OCI-LY3 (cell line): ENCODE measurements around the gene HOXB6.

Source experiments
- H2AFZ ChIP-seq: fragments of 200-600, 300-600 bp; shearing (Covaris generic); 2 replicates; pipeline ENCODE4 v1.6.0; 2014; ENCODE audit warnings: antibody characterized with exemption, low read depth, low read length
- H3K27ac ChIP-seq: fragments of 200-600, 300-600 bp; sonication (generic); 2 replicates; pipeline ENCODE4 v1.5.1; 2014; ENCODE audit warnings: mild to moderate bottlenecking, low read length, moderate library complexity, mixed read lengths
- H3K27me3 ChIP-seq: fragments of 200-600, 300-600 bp; sonication (generic); 2 replicates; pipeline ENCODE4 v1.6.1; 2014; ENCODE audit warnings: low read depth, low read length, mixed read lengths
- H3K36me3 ChIP-seq: fragments of 200-600, 300-600 bp; sonication (generic); replicated peaks from 2 replicates; pipeline ENCODE3; 2014; ENCODE audit warnings: low read depth, low read length, mixed read lengths
- H3K4me1 ChIP-seq: fragments of 300-600, 200-600 bp; sonication (generic); 2 replicates; pipeline ENCODE4 v1.6.1; 2014; ENCODE audit warnings: low read length, mixed read lengths
- H3K4me2 ChIP-seq: fragments of 200-600, 300-600 bp; sonication (generic); 2 replicates; pipeline ENCODE4 v1.6.1; 2014; ENCODE audit warnings: low read length, mixed read lengths
- H3K4me3 ChIP-seq: fragments of 300-600, 200-600 bp; sonication (generic); 2 replicates; pipeline ENCODE4 v1.5.1; 2014; ENCODE audit warnings: antibody characterized with exemption, mild to moderate bottlenecking, low read length, moderate library complexity
- H3K79me2 ChIP-seq: fragments of 300-600, 200-600 bp; shearing (Covaris generic); 2 replicates; pipeline ENCODE4 v1.6.1; 2014; ENCODE audit warnings: mild to moderate bottlenecking, low read length, mixed read lengths
- H3K9ac ChIP-seq: fragments of 300-600, 200-600 bp; shearing (Covaris generic); 2 replicates; pipeline ENCODE4 v1.6.0; 2014; ENCODE audit warnings: mild to moderate bottlenecking, low read length, moderate library complexity
- H3K9me3 ChIP-seq: fragments of 200-600, 300-600 bp; shearing (Covaris generic); 2 replicates; pipeline ENCODE4 v1.6.1; 2014; ENCODE audit warnings: low read length, mixed read lengths; ENCODE audit not compliant: insufficient read depth
- H4K20me1 ChIP-seq: fragments of 200-600, 300-600 bp; sonication (generic); 2 replicates; pipeline ENCODE4 v1.6.1; 2016; ENCODE audit warnings: low read length, mixed read lengths; ENCODE audit not compliant: insufficient read depth
- EZH2phosphoT487 ChIP-seq: fragments of 200-600 bp; shearing (Covaris generic); IDR thresholded peaks from 2 replicates; pipeline ENCODE4 v1.6.1; 2018; ENCODE audit warnings: antibody characterized with exemption, mixed run types, low read depth
- TF ChIP-seq, protein P1 (sequence below): fragments of 200-600, 300-600 bp; sonication (generic); IDR thresholded peaks from 2 replicates; pipeline ENCODE4 v1.5.1; 2014; ENCODE audit warnings: antibody characterized with exemption, low read length, low read depth

The HOXB6 gene

GRCh38 chr17:48643697-48644012, 38.9 kb upstream of the HOXB6 start:
- no peak overlapping the region for H3K4me2 ChIP-seq
- H3K27me3 ChIP-seq = peaks cover 11% of the 10 kb centered on the region; the same call in 1 of the 2 replicates
- no peaks in the 10 kb centered on the region for H3K4me1 ChIP-seq
- H3K79me2 ChIP-seq = no peaks in the 10 kb centered on the region
- no peak overlapping the region for H2AFZ ChIP-seq
- H3K9me3 ChIP-seq = no peaks in the 10 kb centered on the region
- no peak for TF ChIP-seq EZH2phosphoT487
- TF ChIP-seq, protein P1, sequence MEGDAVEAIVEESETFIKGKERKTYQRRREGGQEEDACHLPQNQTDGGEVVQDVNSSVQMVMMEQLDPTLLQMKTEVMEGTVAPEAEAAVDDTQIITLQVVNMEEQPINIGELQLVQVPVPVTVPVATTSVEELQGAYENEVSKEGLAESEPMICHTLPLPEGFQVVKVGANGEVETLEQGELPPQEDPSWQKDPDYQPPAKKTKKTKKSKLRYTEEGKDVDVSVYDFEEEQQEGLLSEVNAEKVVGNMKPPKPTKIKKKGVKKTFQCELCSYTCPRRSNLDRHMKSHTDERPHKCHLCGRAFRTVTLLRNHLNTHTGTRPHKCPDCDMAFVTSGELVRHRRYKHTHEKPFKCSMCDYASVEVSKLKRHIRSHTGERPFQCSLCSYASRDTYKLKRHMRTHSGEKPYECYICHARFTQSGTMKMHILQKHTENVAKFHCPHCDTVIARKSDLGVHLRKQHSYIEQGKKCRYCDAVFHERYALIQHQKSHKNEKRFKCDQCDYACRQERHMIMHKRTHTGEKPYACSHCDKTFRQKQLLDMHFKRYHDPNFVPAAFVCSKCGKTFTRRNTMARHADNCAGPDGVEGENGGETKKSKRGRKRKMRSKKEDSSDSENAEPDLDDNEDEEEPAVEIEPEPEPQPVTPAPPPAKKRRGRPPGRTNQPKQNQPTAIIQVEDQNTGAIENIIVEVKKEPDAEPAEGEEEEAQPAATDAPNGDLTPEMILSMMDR = no peak
- no peak overlapping the region for H3K9ac ChIP-seq
- H4K20me1 ChIP-seq = no peaks in the 10 kb centered on the region
- no peaks in the 10 kb centered on the region for H3K36me3 ChIP-seq
- H3K4me3 ChIP-seq = no peak overlapping the region
- no peak overlapping the region for H3K27ac ChIP-seq

- H3K9ac ChIP-seq = no peak overlapping the region
- no peaks in the 10 kb centered on the region for H3K79me2 ChIP-seq
- no peak overlapping the region for H3K4me3 ChIP-seq
- H3K4me2 ChIP-seq = no peak overlapping the region
- no peaks in the 10 kb centered on the region for H3K36me3 ChIP-seq
- no peak overlapping the region for H2AFZ ChIP-seq
- peaks cover 11% of the 10 kb centered on the region; the same call in 1 of the 2 replicates for H3K27me3 ChIP-seq
- H4K20me1 ChIP-seq = no peaks in the 10 kb centered on the region
- H3K27ac ChIP-seq = no peak overlapping the region
- H3K9me3 ChIP-seq = no peaks in the 10 kb centered on the region
- no peak for TF ChIP-seq EZH2phosphoT487
- TF ChIP-seq, protein P1 = no peak
- H3K4me1 ChIP-seq = no peaks in the 10 kb centered on the region
These were observed 38.3 kb upstream of the HOXB6 start for GRCh38 chr17:48642843-48643696.

GRCh38 chr17:48642059-48642842, 37.5 kb upstream of the HOXB6 start:
- Histone ChIP-seq H3K4me2 (no peak overlapping the region), H3K9ac (no peak overlapping the region), H3K9me3 (no peaks in the 10 kb centered on the region), H3K79me2 (no peaks in the 10 kb centered on the region), H2AFZ (no peak overlapping the region), H3K27ac (no peak overlapping the region), H3K36me3 (no peaks in the 10 kb centered on the region), H3K27me3 (peaks cover 20% of the 10 kb centered on the region), H3K4me1 (no peaks in the 10 kb centered on the region), H4K20me1 (no peaks in the 10 kb centered on the region), H3K4me3 (no peak overlapping the region)
- TF ChIP-seq, protein P1 = no peak
- TF ChIP-seq EZH2phosphoT487 = no peak

- no peaks in the 10 kb centered on the region for H3K9me3 ChIP-seq
- H3K36me3 ChIP-seq = no peaks in the 10 kb centered on the region
- peaks cover 23% of the 10 kb centered on the region for H3K27me3 ChIP-seq
These were observed 36.8 kb upstream of the HOXB6 start for GRCh38 chr17:48641541-48642058.

More at GRCh38 chr17:48641541-48642058, 36.8 kb upstream of the HOXB6 start:
- no peaks in the 10 kb centered on the region for H4K20me1 ChIP-seq
- no peak overlapping the region for H3K4me2 ChIP-seq
- peaks cover 4% of the 10 kb centered on the region; the same call in 1 of the 2 replicates for H3K4me1 ChIP-seq
- H3K79me2 ChIP-seq = no peaks in the 10 kb centered on the region
- no peak overlapping the region for H3K9ac ChIP-seq
- H2AFZ ChIP-seq = no peak overlapping the region
- TF ChIP-seq EZH2phosphoT487 = no peak
- TF ChIP-seq, protein P1 = no peak
- no peak overlapping the region for H3K27ac ChIP-seq
- H3K4me3 ChIP-seq = no peak overlapping the region
